Measurements from ENCODE around the gene PRR7. TPM values are rescaled to one million over a fixed set of nuclear protein-coding genes. Genes with fewer than 3 reads are reported as not detected.

PRR7 gene
- total RNA-seq, 1 donor from 2014 or later = 20.0 TPM

GRCh38 chr5:177466861-177467260 lies 20.2 kb downstream of the PRR7 start:
- DNase-seq (ENCODE audit: extremely low read depth, low read depth, low spot score) = no peak

GRCh38 chr5:177467436-177467835 lies 20.8 kb downstream of the PRR7 start:
- DNase-seq (ENCODE audit: extremely low read depth, low read depth, low spot score) = no peak

GRCh38 chr5:177468329-177468684 lies 21.7 kb downstream of the PRR7 start:
- no peak for DNase-seq (ENCODE audit: extremely low read depth, low read depth, low spot score)

- no peak for DNase-seq (ENCODE audit: extremely low read depth, low read depth, low spot score)
Observed at GRCh38 chr5:177468685-177469628, 22.3 kb downstream of the PRR7 start.

- no peak for DNase-seq (ENCODE audit: extremely low read depth, low read depth, low spot score)
Observed at GRCh38 chr5:177469750-177470525, 23.3 kb downstream of the PRR7 start.

- no peak for DNase-seq (ENCODE audit: extremely low read depth, low read depth, low spot score)
Observed at GRCh38 chr5:177470759-177471536, 24.3 kb downstream of the PRR7 start.

- DNase-seq (ENCODE audit: extremely low read depth, low read depth, low spot score) = no peak
Observed at GRCh38 chr5:177471610-177472356, 25.2 kb downstream of the PRR7 start.

- no peak for DNase-seq (ENCODE audit: extremely low read depth, low read depth, low spot score)
Observed at GRCh38 chr5:177472460-177473442, 26.1 kb downstream of the PRR7 start.

GRCh38 chr5:177473443-177474001 lies 26.9 kb downstream of the PRR7 start, which contains the start of gene DBN1:
Gene DBN1 (minus strand): TSS chr5:177473634. CDS start chr5:177473521, 113 bp downstream.
- no peak for DNase-seq (ENCODE audit: extremely low read depth, low read depth, low spot score)

GRCh38 chr5:177474002-177474476 lies 27.4 kb downstream of the PRR7 start:
- DNase-seq (ENCODE audit: extremely low read depth, low read depth, low spot score) = no peak

- DNase-seq (ENCODE audit: extremely low read depth, low read depth, low spot score) = no peak
Observed at GRCh38 chr5:177474846-177475562, 28.4 kb downstream of the PRR7 start.

GRCh38 chr5:177475563-177476427 lies 29.2 kb downstream of the PRR7 start:
- no peak for DNase-seq (ENCODE audit: extremely low read depth, low read depth, low spot score)

GRCh38 chr5:177476531-177477233 lies 30.1 kb downstream of the PRR7 start:
- no peak for DNase-seq (ENCODE audit: extremely low read depth, low read depth, low spot score)

- no peak for DNase-seq (ENCODE audit: extremely low read depth, low read depth, low spot score)
Observed at GRCh38 chr5:177477701-177478477, 31.3 kb downstream of the PRR7 start.
